Mesothelial cell of epicardium (in vitro differentiated cells): ENCODE results near the gene SLC6A13. TPM values are rescaled to one million over a fixed set of nuclear protein-coding genes. Genes with fewer than 3 reads are reported as not detected.

Experiments used
- DNase-seq, 2 experiments: peaks; one replicate each; pipeline ENCODE4 v3.0.0; 2021; ENCODE audit warnings: low spot score in 2 of 2; ENCODE audit not compliant: unreplicated experiment in 2 of 2
- H3K27ac Mint-ChIP-seq: 2 replicates; pipeline ENCODE4 v1.8.0; 2021; ENCODE audit warnings: mixed read lengths
- H3K27me3 Mint-ChIP-seq: 2 replicates; pipeline ENCODE4 v1.8.0; 2021; ENCODE audit warnings: low read depth, mixed read lengths
- H3K36me3 Mint-ChIP-seq: 2 replicates; pipeline ENCODE4 v1.8.0; 2021; ENCODE audit warnings: mixed read lengths
- H3K4me1 Mint-ChIP-seq: 2 replicates; pipeline ENCODE4 v1.8.0; 2021; ENCODE audit warnings: mixed read lengths
- H3K4me3 Mint-ChIP-seq: 2 replicates; pipeline ENCODE4 v1.8.0; 2021; ENCODE audit warnings: mild to moderate bottlenecking, moderate library complexity, mixed read lengths
- H3K9me3 Mint-ChIP-seq: 2 replicates; pipeline ENCODE4 v1.8.0; 2021; ENCODE audit warnings: mixed read lengths
- CTCF ChIP-seq: fragments of 200-600 bp; sonication (generic); IDR thresholded peaks from one replicate; pipeline ENCODE4 v1.5.0; 2021; ENCODE audit warnings: antibody characterized with exemption; ENCODE audit not compliant: unreplicated experiment
- total RNA-seq: library from RNA; stranded (reverse); gene quantifications from 3 replicates; pipeline ENCODE4 v1.2.1, GENCODE V29; 2021

Gene SLC6A13
- total RNA-seq, 1 donor from 2014 or later, result 1.2 TPM

GRCh38 chr12:295132-295531 lies 32.5 kb upstream of the SLC6A13 start:
- Mint-ChIP-seq H3K36me3 (peaks cover 68% of the 10 kb centered on the region), H3K27me3 (no peaks in the 10 kb centered on the region), H3K9me3 (peaks cover 16% of the 10 kb centered on the region), H3K4me1 (no peaks in the 10 kb centered on the region), H3K27ac (peak overlapping the region; percentile 37), H3K4me3 (no peak overlapping the region)
- no peak for TF ChIP-seq CTCF
- no peak for DNase-seq

GRCh38 chr12:293199-293598 lies 30.6 kb upstream of the SLC6A13 start:
- Mint-ChIP-seq H3K9me3 (no peaks in the 10 kb centered on the region), H3K4me3 (no peak overlapping the region), H3K4me1 (no peaks in the 10 kb centered on the region), H3K27me3 (no peaks in the 10 kb centered on the region), H3K36me3 (peaks cover 49% of the 10 kb centered on the region), H3K27ac (no peak overlapping the region)
- no peak for DNase-seq
- TF ChIP-seq CTCF, result no peak

GRCh38 chr12:292186-292585 lies 29.6 kb upstream of the SLC6A13 start:
- Mint-ChIP-seq H3K27me3 (no peaks in the 10 kb centered on the region), H3K27ac (no peak overlapping the region), H3K36me3 (peaks cover 44% of the 10 kb centered on the region), H3K9me3 (no peaks in the 10 kb centered on the region), H3K4me3 (no peak overlapping the region), H3K4me1 (no peaks in the 10 kb centered on the region)
- DNase-seq, result no peak
- no peak for TF ChIP-seq CTCF

- H3K27ac Mint-ChIP-seq, result no peak overlapping the region
- no peak for TF ChIP-seq CTCF
- no peak overlapping the region for H3K4me3 Mint-ChIP-seq
- no peaks in the 10 kb centered on the region for H3K27me3 Mint-ChIP-seq
- no peak for DNase-seq
- no peaks in the 10 kb centered on the region for H3K4me1 Mint-ChIP-seq
- H3K9me3 Mint-ChIP-seq, result no peaks in the 10 kb centered on the region
- H3K36me3 Mint-ChIP-seq, result peaks cover 46% of the 10 kb centered on the region
These were observed 28.6 kb upstream of the SLC6A13 start for GRCh38 chr12:291153-291723.

- Mint-ChIP-seq H3K9me3 (no peaks in the 10 kb centered on the region), H3K4me1 (no peaks in the 10 kb centered on the region), H3K36me3 (peaks cover 48% of the 10 kb centered on the region), H3K27me3 (no peaks in the 10 kb centered on the region), H3K27ac (no peak overlapping the region), H3K4me3 (no peak overlapping the region)
- DNase-seq, result no peak
- no peak for TF ChIP-seq CTCF
These were observed 26.1 kb upstream of the SLC6A13 start for GRCh38 chr12:288687-289086.
